Ovary (tissue), 3 donors: ENCODE data around the gene EYA4.

Source experiments
- CTCF ChIP-seq, 3 donors: fragments of 450-650 bp in 2 of 3; fragments of 200-600 bp in 1 of 3; IDR thresholded peaks; one replicate each; pipeline versions ENCODE4 v1.5.1 to v1.8.0; 2016 to 2022; ENCODE audit warnings: antibody characterized with exemption in 3 of 3, mild to moderate bottlenecking in 1 of 3
- EP300 ChIP-seq: sonication (generic); formaldehyde crosslinking; IDR thresholded peaks from one replicate; pipeline ENCODE4 v1.6.1; 2017; ENCODE audit warnings: antibody characterized with exemption
- POLR2A ChIP-seq: fragments of 450-650 bp; IDR thresholded peaks from one replicate; pipeline ENCODE4 v1.6.1; 2017; ENCODE audit warnings: antibody characterized with exemption, mild to moderate bottlenecking, moderate library complexity
- donor health status: DM: no; HTN: no; CAD: no.

DNA sequence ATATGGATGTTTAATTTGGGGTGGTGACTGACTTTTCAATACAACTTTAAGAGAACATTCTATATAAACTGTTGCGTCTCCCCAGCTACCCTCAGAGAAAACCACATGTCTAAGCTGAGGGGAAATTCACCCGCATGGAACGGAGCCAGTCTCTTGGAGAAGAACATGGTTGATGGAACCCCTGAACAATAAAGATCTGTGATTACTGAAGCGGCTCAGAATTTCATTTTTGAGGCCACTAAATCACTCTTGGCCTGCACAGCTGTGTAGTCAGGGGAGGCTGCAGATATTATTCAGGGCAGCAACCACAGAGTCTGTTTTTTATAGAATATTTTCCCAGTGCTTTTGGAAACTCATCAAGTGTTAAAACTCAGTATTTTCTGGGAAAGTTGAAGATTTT, 73.8 kb downstream of the EYA4 start:
- TF ChIP-seq POLR2A (no peak), EP300 (no peak), CTCF (IDR thresholded peaks at IDR 0.05) (no peak)
